B cell (primary cell): ENCODE measurements around the gene PCDH15. TPM values are rescaled to one million over a fixed set of nuclear protein-coding genes. Genes with fewer than 3 reads are reported as not detected.

Experiments
- ATAC-seq: fragments of 200-7000 bp; cut with Tn5 transposase; one replicate; pipeline ENCODE4 v1.10.0; 2021; ENCODE audit warnings: low read depth, mild to moderate bottlenecking, moderate number of reproducible peaks, moderate library complexity
- CTCF ChIA-PET: fragments of 350-600 bp; sonication (Branson Sonifier 250); formaldehyde crosslinking; loops from one replicate; lab custom pipeline; 2021; ENCODE audit warnings: antibody characterized with exemption, inconsistent platforms; lab: Charles Lee
- POLR2A ChIA-PET: fragments of 350-600 bp; sonication (Branson Sonifier 250); formaldehyde crosslinking; loops from one replicate; lab custom pipeline; 2021; ENCODE audit warnings: antibody characterized with exemption; lab: Charles Lee
- DNase-seq: peaks from one replicate; pipeline ENCODE4 v3.0.0; 2013
- H2AFZ ChIP-seq: 2 replicates; pipeline ENCODE4 v1.6.1; 2012; ENCODE audit warnings: mild to moderate bottlenecking, low read depth, low read length; ENCODE audit not compliant: insufficient read depth, poor library complexity, severe bottlenecking
- H3K27ac ChIP-seq, 2 donors: 1 replicate in 1 of 2; 2 replicates in 1 of 2; pipeline ENCODE4 v1.5.1; 2012 to 2013; ENCODE audit warnings: low read length in 2 of 2, mild to moderate bottlenecking in 2 of 2, moderate library complexity in 1 of 2
- H3K27me3 ChIP-seq, 4 experiments: fragments of 200-600 bp in 1 of 4; sonication (generic) in 1 of 4; replicated peaks in 1 of 4; 1 replicate in 2 of 4; 2 replicates in 2 of 4; pipeline versions ENCODE4 v1.6.1 to v1.7.0; 2013 to 2016; ENCODE audit warnings: low read length in 3 of 4, mild to moderate bottlenecking in 2 of 4, mixed read lengths in 1 of 4, moderate library complexity in 1 of 4; ENCODE audit not compliant: insufficient read depth in 4 of 4, control insufficient read depth in 3 of 4; ENCODE audit errors: control extremely low read depth in 1 of 4
- H3K36me3 ChIP-seq, 2 experiments: replicated peaks in 1 of 2; 1 replicate in 1 of 2; 2 replicates in 1 of 2; pipeline versions ENCODE4 v1.6.1 to v1.7.1; 2013; ENCODE audit warnings: low read length in 1 of 2; ENCODE audit not compliant: insufficient read depth in 2 of 2, control insufficient read depth in 1 of 2; ENCODE audit errors: control extremely low read depth in 1 of 2, extremely low read depth in 1 of 2
- H3K4me1 ChIP-seq, 2 donors: fragments of 200-600 bp in 1 of 2; sonication (generic) in 1 of 2; 1 replicate in 1 of 2; 2 replicates in 1 of 2; pipeline versions ENCODE4 v1.5.1 to v1.6.1; 2013 to 2017; ENCODE audit warnings: low read length in 2 of 2; ENCODE audit not compliant: control insufficient read depth in 2 of 2, insufficient read depth in 2 of 2
- H3K4me2 ChIP-seq: replicated peaks from 2 replicates; pipeline ENCODE3; 2012; ENCODE audit warnings: mild to moderate bottlenecking, low read depth, low read length; ENCODE audit not compliant: poor library complexity, severe bottlenecking
- H3K4me3 ChIP-seq, 5 experiments: fragments of 200-600 bp in 1 of 5; sonication (generic) in 1 of 5; 1 replicate in 3 of 5; 2 replicates in 2 of 5; pipeline versions ENCODE4 v1.5.1 to v1.7.0; 2011 to 2016; ENCODE audit warnings: low read length in 4 of 5, mild to moderate bottlenecking in 4 of 5, low read depth in 2 of 5, control low read depth in 1 of 5, moderate library complexity in 1 of 5; ENCODE audit not compliant: insufficient read depth in 1 of 5; ENCODE audit errors: control extremely low read depth in 1 of 5, extremely low read depth in 1 of 5
- H3K79me2 ChIP-seq: fragments of 200-600 bp; sonication (generic); one replicate; pipeline ENCODE4 v1.6.0; 2016; ENCODE audit warnings: low read length; ENCODE audit not compliant: control insufficient read depth, insufficient read depth
- H3K9ac ChIP-seq: fragments of 200-600 bp; sonication (generic); 2 replicates; pipeline ENCODE4 v1.6.1; 2017; ENCODE audit warnings: mild to moderate bottlenecking, low read length, moderate library complexity
- H3K9me3 ChIP-seq, 3 donors: one replicate each; pipeline versions ENCODE4 v1.6.1 to v1.7.1; 2013; ENCODE audit warnings: low read length in 2 of 3; ENCODE audit not compliant: control insufficient read depth in 2 of 3, insufficient read depth in 1 of 3; ENCODE audit errors: control extremely low read depth in 1 of 3
- H4K20me1 ChIP-seq: 2 replicates; pipeline ENCODE4 v1.6.0; 2012; ENCODE audit warnings: mild to moderate bottlenecking, low read length; ENCODE audit not compliant: insufficient read depth, control insufficient read depth, poor library complexity, severe bottlenecking
- H3K27ac Mint-ChIP-seq: one replicate; pipeline ENCODE4 v1.8.0; 2021; ENCODE audit warnings: mixed read lengths
- H3K27me3 Mint-ChIP-seq: one replicate; pipeline ENCODE4 v1.8.0; 2021; ENCODE audit warnings: mixed read lengths
- H3K4me1 Mint-ChIP-seq: one replicate; pipeline ENCODE4 v1.8.0; 2021; ENCODE audit warnings: mixed read lengths
- H3K4me3 Mint-ChIP-seq: one replicate; pipeline ENCODE4 v1.8.0; 2021; ENCODE audit warnings: mixed read lengths
- H3K9me3 Mint-ChIP-seq: one replicate; pipeline ENCODE4 v1.8.0; 2022; ENCODE audit warnings: mixed read lengths; ENCODE audit not compliant: insufficient read depth
- EZH2 ChIP-seq: IDR thresholded peaks from 2 replicates; pipeline ENCODE4 v1.6.1; 2012; ENCODE audit warnings: borderline replicate concordance, low read depth, mild to moderate bottlenecking, moderate library complexity, low read length; ENCODE audit not compliant: insufficient read depth, poor library complexity, severe bottlenecking
- WGBS: methylation state at CpG from one replicate; pipeline ENCODE4 v1.1.5; 2013; ENCODE audit warnings: missing lambda C conversion rate; ENCODE audit not compliant: insufficient coverage; 5-methylcytosine and 5-hydroxymethylcytosine counted together
- intact Hi-C: fragments of 100-400 bp; cut with micrococcal nuclease; formaldehyde crosslinking; loops from one replicate; pipeline ENCODE4 v1.10.0; 2022
- polyA plus RNA-seq: library from polyadenylated mRNA; depleted of rRNA; stranded (reverse); fragments of >200 nt; gene quantifications from 2 replicates; pipeline ENCODE4 v1.2.3, GENCODE V29; 2012
- total RNA-seq, 2 donors: library from RNA; stranded (reverse); fragments of 120-200 nt in 1 of 2; gene quantifications; 1 replicate in 1 of 2; 2 replicates in 1 of 2; pipeline versions ENCODE4 v1.2.3 to v1.2.4, GENCODE V29; 2013 to 2022
- TF ChIP-seq, protein P1 (sequence below): fragments of 200-600 bp; IDR thresholded peaks from one replicate; pipeline ENCODE4 v1.8.0; 2022; ENCODE audit warnings: antibody characterized with exemption, mild to moderate bottlenecking

Gene PCDH15
- total and polyA plus RNA-seq, 2 donors (not counting 1 experiment from before 2014, with no cell fraction given), result not detected

DNA sequence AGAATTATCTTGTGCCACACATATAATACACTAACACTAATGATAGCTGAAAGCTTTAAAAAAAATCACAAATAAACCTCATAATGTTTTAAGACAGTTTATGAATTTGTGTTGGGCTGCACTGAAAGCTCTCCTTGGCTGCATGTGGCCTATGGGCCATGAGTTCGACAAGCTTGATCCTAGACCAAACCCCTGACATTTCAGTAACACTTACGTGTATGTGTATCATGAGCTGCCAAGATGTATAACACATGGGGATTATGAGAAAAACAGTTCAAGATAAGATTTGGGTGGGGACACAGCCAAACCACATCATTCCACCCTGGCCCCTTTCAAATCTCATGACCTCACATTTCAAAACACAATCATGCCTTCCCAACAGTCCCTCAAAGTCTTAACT is 823.8 kb downstream of the PCDH15 start:
- Mint-ChIP-seq H3K27ac (no peak overlapping the region), H3K4me3 (no peak overlapping the region), H3K27me3 (no peaks in the 10 kb centered on the region), H3K9me3 (peaks cover 2% of the 10 kb centered on the region), H3K4me1 (no peaks in the 10 kb centered on the region)
- no peak overlapping the region for H3K4me3 ChIP-seq
- H3K27ac ChIP-seq, result no peak overlapping the region
- H3K9ac ChIP-seq, result no peak overlapping the region
- no peaks in the 10 kb centered on the region for H3K4me1 ChIP-seq
- intact Hi-C loops, result no loop called here
- no peak for ATAC-seq
- no peak for DNase-seq
- CTCF ChIA-PET, result no interaction called here
- no peaks in the 10 kb centered on the region for H4K20me1 ChIP-seq
- no peaks in the 10 kb centered on the region for H3K36me3 ChIP-seq
- TF ChIP-seq EZH2, result no peak
- TF ChIP-seq, protein P1, sequence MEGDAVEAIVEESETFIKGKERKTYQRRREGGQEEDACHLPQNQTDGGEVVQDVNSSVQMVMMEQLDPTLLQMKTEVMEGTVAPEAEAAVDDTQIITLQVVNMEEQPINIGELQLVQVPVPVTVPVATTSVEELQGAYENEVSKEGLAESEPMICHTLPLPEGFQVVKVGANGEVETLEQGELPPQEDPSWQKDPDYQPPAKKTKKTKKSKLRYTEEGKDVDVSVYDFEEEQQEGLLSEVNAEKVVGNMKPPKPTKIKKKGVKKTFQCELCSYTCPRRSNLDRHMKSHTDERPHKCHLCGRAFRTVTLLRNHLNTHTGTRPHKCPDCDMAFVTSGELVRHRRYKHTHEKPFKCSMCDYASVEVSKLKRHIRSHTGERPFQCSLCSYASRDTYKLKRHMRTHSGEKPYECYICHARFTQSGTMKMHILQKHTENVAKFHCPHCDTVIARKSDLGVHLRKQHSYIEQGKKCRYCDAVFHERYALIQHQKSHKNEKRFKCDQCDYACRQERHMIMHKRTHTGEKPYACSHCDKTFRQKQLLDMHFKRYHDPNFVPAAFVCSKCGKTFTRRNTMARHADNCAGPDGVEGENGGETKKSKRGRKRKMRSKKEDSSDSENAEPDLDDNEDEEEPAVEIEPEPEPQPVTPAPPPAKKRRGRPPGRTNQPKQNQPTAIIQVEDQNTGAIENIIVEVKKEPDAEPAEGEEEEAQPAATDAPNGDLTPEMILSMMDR, result no peak
- H3K9me3 ChIP-seq, result peaks cover 0 to 5% (median 1%) of the 10 kb centered on the region in 3 donors
- POLR2A ChIA-PET, result no interaction called here
- no peaks in the 10 kb centered on the region for H3K79me2 ChIP-seq
- WGBS, result no CpG with 5 or more reads among the region's 2 CpGs
- no peak overlapping the region for H3K4me2 ChIP-seq
- no peaks in the 10 kb centered on the region for H3K27me3 ChIP-seq
- no peak overlapping the region for H2AFZ ChIP-seq

DNA sequence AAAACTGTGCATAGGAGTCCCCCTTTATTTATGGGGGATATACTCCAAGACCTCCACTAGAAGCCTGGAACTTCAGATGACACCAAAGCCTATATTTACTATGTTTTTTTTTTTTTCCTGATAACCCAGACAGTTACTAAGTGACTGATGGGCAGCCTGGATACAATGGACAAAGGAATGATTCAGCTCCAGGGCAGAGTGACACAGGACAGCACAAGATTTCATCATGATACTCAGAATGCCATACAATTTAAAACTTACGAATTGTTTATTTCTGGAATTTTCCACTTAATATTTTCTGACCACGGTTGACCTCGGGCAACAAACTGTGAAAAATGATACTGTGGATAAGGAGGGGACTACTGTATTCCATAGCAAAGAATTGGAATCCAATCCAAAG is 843.6 kb downstream of the PCDH15 start:
- Mint-ChIP-seq H3K27me3 (no peaks in the 10 kb centered on the region), H3K4me3 (no peak overlapping the region), H3K9me3 (no peaks in the 10 kb centered on the region), H3K4me1 (no peaks in the 10 kb centered on the region), H3K27ac (no peak overlapping the region)
- no peak overlapping the region for H3K4me2 ChIP-seq
- H3K27me3 ChIP-seq, result no peaks in the 10 kb centered on the region
- H3K9me3 ChIP-seq, result peaks cover 0 to 6% (median 0%) of the 10 kb centered on the region in 3 donors
- no peaks in the 10 kb centered on the region for H3K4me1 ChIP-seq
- no peaks in the 10 kb centered on the region for H4K20me1 ChIP-seq
- DNase-seq (no peak), ATAC-seq (no peak)
- TF ChIP-seq, protein P1, result no peak
- TF ChIP-seq EZH2, result no peak
- H3K79me2 ChIP-seq, result no peaks in the 10 kb centered on the region
- no peak overlapping the region for H2AFZ ChIP-seq
- no peak overlapping the region for H3K27ac ChIP-seq
- ChIA-PET POLR2A (no interaction called here), CTCF (interaction anchor here (1.0 kb wide), 1 partner anchor 356 kb away, joined by 3 read pairs; no protein-coding TSS in a partner anchor)
- no peaks in the 10 kb centered on the region for H3K36me3 ChIP-seq
- intact Hi-C loops, result no loop called here
- no CpG with 5 or more reads among the region's 3 CpGs for WGBS
- no peak overlapping the region for H3K4me3 ChIP-seq
- H3K9ac ChIP-seq, result no peak overlapping the region
